IMR-90 (cell line): ENCODE data around the gene NDUFS2. TPM values are rescaled to one million over a fixed set of nuclear protein-coding genes. Genes with fewer than 3 reads are reported as not detected.

ENCODE experiments used
- ATAC-seq: fragments of 200-7000 bp; cut with Tn5 transposase; 2 replicates; pipeline ENCODE4 v1.9.1; 2020; ENCODE audit warnings: low read depth, mild to moderate bottlenecking, moderate library complexity
- BruUV-seq: library from RNA; stranded (reverse); fragments of 400-500 nt; replicated peaks from 2 replicates; lab custom pipeline; 2021; lab: Mats Ljungman, UMichigan
- CTCF ChIA-PET: fragments of 300-600 bp; formaldehyde crosslinking; extraction: SDS; loops from one replicate; lab custom pipeline; 2021; ENCODE audit warnings: antibody characterized with exemption; lab: Yijun Ruan, JAX
- POLR2A ChIA-PET: fragments of 300-600 bp; sonication (Branson Sonifier 250); formaldehyde crosslinking; loops from one replicate; lab custom pipeline; 2022; ENCODE audit warnings: antibody characterized with exemption; ENCODE audit not compliant: unreplicated experiment; lab: Charles Lee
- DNase-seq: peaks from one replicate; pipeline ENCODE4 v3.0.0; 2013
- H2AFZ ChIP-seq: replicated peaks from 2 replicates; pipeline ENCODE3; 2013; ENCODE audit warnings: low read length, mild to moderate bottlenecking; ENCODE audit not compliant: poor library complexity
- H2AK5ac ChIP-seq: 2 replicates; pipeline ENCODE4 v1.6.1; 2013; ENCODE audit warnings: low read depth, low read length, inconsistent platforms
- H2AK9ac ChIP-seq: replicated peaks from 2 replicates; pipeline ENCODE3; 2013; ENCODE audit warnings: mild to moderate bottlenecking, low read depth, low read length, moderate library complexity; ENCODE audit not compliant: poor library complexity
- H2BK120ac ChIP-seq: 2 replicates; pipeline ENCODE4 v1.6.1; 2013; ENCODE audit warnings: low read depth, low read length, inconsistent platforms
- H2BK15ac ChIP-seq: 3 replicates; pipeline ENCODE4 v1.6.1; 2013; ENCODE audit warnings: low read depth, low read length, inconsistent platforms
- H2BK20ac ChIP-seq: 2 replicates; pipeline ENCODE4 v1.6.1; 2013; ENCODE audit warnings: low read depth, mild to moderate bottlenecking, inconsistent platforms, low read length, moderate library complexity
- H2BK5ac ChIP-seq: 2 replicates; pipeline ENCODE4 v1.6.1; 2013; ENCODE audit warnings: mild to moderate bottlenecking, low read depth, low read length, inconsistent platforms; ENCODE audit not compliant: poor library complexity, severe bottlenecking
- H3K14ac ChIP-seq: replicated peaks from 2 replicates; pipeline ENCODE4 v1.6.1; 2013; ENCODE audit warnings: low read depth, low read length, inconsistent platforms
- H3K18ac ChIP-seq: 2 replicates; pipeline ENCODE4 v1.6.1; 2013; ENCODE audit warnings: low read depth, low read length, control low read depth
- H3K23ac ChIP-seq: 2 replicates; pipeline ENCODE4 v1.6.1; 2013; ENCODE audit warnings: low read depth, low read length, inconsistent platforms
- H3K27ac ChIP-seq: 2 replicates; pipeline ENCODE4 v1.5.1; 2013; ENCODE audit warnings: mild to moderate bottlenecking, control low read depth, low read length; ENCODE audit not compliant: insufficient read depth
- H3K27me3 ChIP-seq: 2 replicates; pipeline ENCODE4 v1.6.1; 2013; ENCODE audit warnings: low read length; ENCODE audit not compliant: control insufficient read depth, insufficient read depth
- H3K36me3 ChIP-seq: 2 replicates; pipeline ENCODE4 v1.6.1; 2013; ENCODE audit warnings: low read length, mixed read lengths; ENCODE audit not compliant: control insufficient read depth, insufficient read depth
- H3K4ac ChIP-seq: 2 replicates; pipeline ENCODE4 v1.6.1; 2013; ENCODE audit warnings: low read depth, low read length, inconsistent platforms
- H3K4me1 ChIP-seq: 2 replicates; pipeline ENCODE4 v1.6.1; 2013; ENCODE audit warnings: low read length, mixed read lengths; ENCODE audit not compliant: control insufficient read depth, insufficient read depth
- H3K4me2 ChIP-seq: 2 replicates; pipeline ENCODE4 v1.6.1; 2013; ENCODE audit warnings: low read depth, mild to moderate bottlenecking, control low read depth, low read length, moderate library complexity
- H3K4me3 ChIP-seq: 2 replicates; pipeline ENCODE4 v1.5.1; 2013; ENCODE audit warnings: low read depth, mild to moderate bottlenecking, control low read depth, low read length, moderate library complexity; ENCODE audit not compliant: insufficient read depth
- H3K56ac ChIP-seq: 2 replicates; pipeline ENCODE4 v1.6.1; 2013; ENCODE audit warnings: low read length, inconsistent platforms; ENCODE audit not compliant: insufficient read depth; ENCODE audit errors: extremely low read depth
- H3K79me1 ChIP-seq, 2 experiments: 2 replicates each; pipeline ENCODE4 v1.6.1; 2013; ENCODE audit warnings: low read length in 2 of 2, inconsistent platforms in 1 of 2, low read depth in 1 of 2
- H3K9ac ChIP-seq: 2 replicates; pipeline ENCODE4 v1.6.1; 2013; ENCODE audit warnings: low read depth, low read length, control low read depth
- H3K9me1 ChIP-seq: 2 replicates; pipeline ENCODE4 v1.6.1; 2013; ENCODE audit warnings: low read length, inconsistent platforms; ENCODE audit not compliant: insufficient read depth
- H3K9me3 ChIP-seq: 2 replicates; pipeline ENCODE4 v1.6.1; 2013; ENCODE audit warnings: low read length; ENCODE audit not compliant: control insufficient read depth, insufficient read depth
- H4K20me1 ChIP-seq: 2 replicates; pipeline ENCODE4 v1.6.1; 2013; ENCODE audit warnings: low read length, inconsistent platforms; ENCODE audit not compliant: insufficient read depth
- H4K5ac ChIP-seq: 2 replicates; pipeline ENCODE4 v1.6.1; 2013; ENCODE audit warnings: mild to moderate bottlenecking, low read depth, low read length, control low read depth
- H4K8ac ChIP-seq, 2 experiments: 2 replicates each; pipeline ENCODE4 v1.6.1; 2013; ENCODE audit warnings: low read depth in 2 of 2, low read length in 2 of 2, control low read depth in 1 of 2, inconsistent platforms in 1 of 2
- H4K91ac ChIP-seq: 2 replicates; pipeline ENCODE4 v1.6.1; 2013; ENCODE audit warnings: low read depth, low read length, inconsistent platforms; ENCODE audit not compliant: insufficient read depth
- BHLHE40 ChIP-seq: fragments of 150-350 bp; IDR thresholded peaks from 2 replicates; pipeline ENCODE4 v1.6.1; 2016; ENCODE audit warnings: mild to moderate bottlenecking, low read depth, low read length
- CHD1 ChIP-seq: IDR thresholded peaks from 2 replicates; pipeline ENCODE4 v1.6.1; 2012; ENCODE audit warnings: low read depth, low read length, improper control_type of control experiment
- FOS ChIP-seq: fragments of 150-350 bp; IDR thresholded peaks from 2 replicates; pipeline ENCODE4 v1.6.1; 2016; ENCODE audit warnings: low read depth, low read length
- MAFK ChIP-seq: IDR thresholded peaks from 2 replicates; pipeline ENCODE4 v1.6.1; 2012; ENCODE audit warnings: low read depth, low read length, improper control_type of control experiment
- POLR2A ChIP-seq: IDR thresholded peaks from 2 replicates; pipeline ENCODE4 v1.6.1; 2012; ENCODE audit warnings: mild to moderate bottlenecking, low read depth, low read length
- RAD21 ChIP-seq: IDR thresholded peaks from 2 replicates; pipeline ENCODE4 v1.6.1; 2012; ENCODE audit warnings: low read length, improper control_type of control experiment
- SMC3 ChIP-seq: fragments of 150-350 bp; IDR thresholded peaks from 2 replicates; pipeline ENCODE4 v1.6.1; 2016; ENCODE audit warnings: low read depth, mild to moderate bottlenecking, antibody characterized with exemption, low read length, moderate library complexity
- WGBS, 2 experiments: methylation state at CpG; one replicate each; pipeline versions ENCODE4 v1.1.5 to v1.1.7; 2013; ENCODE audit warnings: missing lambda C conversion rate in 2 of 2; ENCODE audit not compliant: insufficient read length in 1 of 2; ENCODE audit errors: extremely low coverage in 2 of 2; 5-methylcytosine and 5-hydroxymethylcytosine counted together
- dilution Hi-C: fragments of 300-500 bp; cut with HindIII; formaldehyde crosslinking; loops from one replicate; pipeline ENCODE4 v1.14.3; 2018; ENCODE audit warnings: low sequenced_read_pairs; ENCODE audit not compliant: unreplicated experiment
- in situ Hi-C: fragments of 300-500 bp; cut with MboI; formaldehyde crosslinking; loops from 3 replicates; pipeline ENCODE4 v1.14.3; 2019; ENCODE audit warnings: low sequenced_read_pairs, inconsistent platforms, mixed read lengths
- intact Hi-C: fragments of 100-400 bp; cut with micrococcal nuclease; formaldehyde crosslinking; loops from 2 replicates; pipeline ENCODE4 v1.10.0; 2022
- polyA plus RNA-seq, 3 experiments: library from polyadenylated mRNA; depleted of rRNA; stranded (reverse); fragments of >200 nt; gene quantifications; 2 replicates each; pipeline ENCODE4 v1.2.3, GENCODE V29; 2012; ENCODE audit warnings: low replicate concordance in 1 of 3
- total RNA-seq: library from RNA; depleted of rRNA; stranded (reverse); fragments of >200 nt; gene quantifications from 2 replicates; pipeline ENCODE4 v1.2.3, GENCODE V29; 2012
- TF ChIP-seq, protein P1 (sequence below): fragments of 150-350 bp; IDR thresholded peaks from 2 replicates; pipeline ENCODE4 v1.6.1; 2017; ENCODE audit warnings: mild to moderate bottlenecking, antibody characterized with exemption, low read length, low read depth

NDUFS2 gene
- total and polyA plus RNA-seq, 2 of the 4 experiments (the other 2 are of a cell fraction) = 85.5 to 101 TPM

DNA sequence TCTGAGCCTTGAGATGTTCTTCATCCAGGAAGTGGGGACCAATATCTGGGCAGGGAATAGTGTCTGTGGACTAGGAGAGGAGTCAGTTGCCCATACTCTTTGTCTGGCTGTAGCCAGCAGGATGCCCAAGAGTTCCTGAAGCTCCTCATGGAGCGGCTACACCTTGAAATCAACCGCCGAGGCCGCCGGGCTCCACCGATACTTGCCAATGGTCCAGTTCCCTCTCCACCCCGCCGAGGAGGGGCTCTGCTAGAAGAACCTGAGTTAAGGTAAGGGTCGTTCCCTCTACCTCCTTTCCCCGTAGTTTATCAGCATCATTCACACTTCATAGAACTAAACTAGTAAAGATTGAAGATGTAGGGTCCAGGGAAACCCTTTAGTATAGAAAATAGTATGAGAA lies 39.4 kb upstream of the NDUFS2 start:
- ATAC-seq (no peak), DNase-seq (no peak)
- Histone ChIP-seq H3K79me1 (peaks cover 19 to 38% of the 10 kb centered on the region in 2 experiments), H3K4me2 (no peak overlapping the region), H3K27me3 (no peaks in the 10 kb centered on the region), H3K56ac (no peak overlapping the region), H4K20me1 (no peaks in the 10 kb centered on the region), H3K14ac (no peak overlapping the region), H3K9me1 (peaks cover 13% of the 10 kb centered on the region), H3K36me3 (peaks cover 30% of the 10 kb centered on the region), H2BK5ac (no peak overlapping the region), H3K9me3 (no peaks in the 10 kb centered on the region), H2BK120ac (no peak overlapping the region), H3K9ac (no peak overlapping the region), H4K91ac (no peak overlapping the region), H4K8ac (no peak overlapping the region), H3K4me3 (no peak overlapping the region), H3K27ac (no peak overlapping the region), H3K23ac (no peak overlapping the region), H3K4me1 (peaks cover 9% of the 10 kb centered on the region), H2BK15ac (no peak overlapping the region), H2AK9ac (no peak overlapping the region), H2AFZ (no peak overlapping the region), H2BK20ac (no peak overlapping the region), H2AK5ac (no peak overlapping the region), H4K5ac (no peak overlapping the region), H3K18ac (no peak overlapping the region), H3K4ac (no peak overlapping the region)
- POLR2A ChIA-PET = no interaction called here
- WGBS, 2 experiments = no CpG with 5 or more reads among the region's 10 CpGs
- no peak for TF ChIP-seq SMC3
- TF ChIP-seq, protein P1, sequence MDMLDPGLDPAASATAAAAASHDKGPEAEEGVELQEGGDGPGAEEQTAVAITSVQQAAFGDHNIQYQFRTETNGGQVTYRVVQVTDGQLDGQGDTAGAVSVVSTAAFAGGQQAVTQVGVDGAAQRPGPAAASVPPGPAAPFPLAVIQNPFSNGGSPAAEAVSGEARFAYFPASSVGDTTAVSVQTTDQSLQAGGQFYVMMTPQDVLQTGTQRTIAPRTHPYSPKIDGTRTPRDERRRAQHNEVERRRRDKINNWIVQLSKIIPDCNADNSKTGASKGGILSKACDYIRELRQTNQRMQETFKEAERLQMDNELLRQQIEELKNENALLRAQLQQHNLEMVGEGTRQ = no peak
- no peak for TF ChIP-seq RAD21
- TF ChIP-seq MAFK = no peak
- TF ChIP-seq POLR2A = no peak
- TF ChIP-seq CHD1 = no peak
- TF ChIP-seq FOS = no peak
- no peak for TF ChIP-seq BHLHE40
- CTCF ChIA-PET = no interaction called here
- dilution Hi-C loops = no loop called here
- BruUV-seq = no TSS peak
- in situ Hi-C loops = no loop called here
- intact Hi-C loops = no loop called here
